GM12874 (cell line): ENCODE data around the gene RAD51B.

Experiments used
- TF ChIP-seq, protein P1 (sequence below): IDR thresholded peaks from 2 replicates; pipeline ENCODE4 v1.5.1; 2011; ENCODE audit warnings: low read depth, mild to moderate bottlenecking, control low read depth, low read length, moderate library complexity; ENCODE audit not compliant: insufficient read depth

Gene RAD51B

GRCh38 chr14:68111853-68112270 is 292.3 kb downstream of the RAD51B start:
- TF ChIP-seq, protein P1, sequence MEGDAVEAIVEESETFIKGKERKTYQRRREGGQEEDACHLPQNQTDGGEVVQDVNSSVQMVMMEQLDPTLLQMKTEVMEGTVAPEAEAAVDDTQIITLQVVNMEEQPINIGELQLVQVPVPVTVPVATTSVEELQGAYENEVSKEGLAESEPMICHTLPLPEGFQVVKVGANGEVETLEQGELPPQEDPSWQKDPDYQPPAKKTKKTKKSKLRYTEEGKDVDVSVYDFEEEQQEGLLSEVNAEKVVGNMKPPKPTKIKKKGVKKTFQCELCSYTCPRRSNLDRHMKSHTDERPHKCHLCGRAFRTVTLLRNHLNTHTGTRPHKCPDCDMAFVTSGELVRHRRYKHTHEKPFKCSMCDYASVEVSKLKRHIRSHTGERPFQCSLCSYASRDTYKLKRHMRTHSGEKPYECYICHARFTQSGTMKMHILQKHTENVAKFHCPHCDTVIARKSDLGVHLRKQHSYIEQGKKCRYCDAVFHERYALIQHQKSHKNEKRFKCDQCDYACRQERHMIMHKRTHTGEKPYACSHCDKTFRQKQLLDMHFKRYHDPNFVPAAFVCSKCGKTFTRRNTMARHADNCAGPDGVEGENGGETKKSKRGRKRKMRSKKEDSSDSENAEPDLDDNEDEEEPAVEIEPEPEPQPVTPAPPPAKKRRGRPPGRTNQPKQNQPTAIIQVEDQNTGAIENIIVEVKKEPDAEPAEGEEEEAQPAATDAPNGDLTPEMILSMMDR: no peak

DNA sequence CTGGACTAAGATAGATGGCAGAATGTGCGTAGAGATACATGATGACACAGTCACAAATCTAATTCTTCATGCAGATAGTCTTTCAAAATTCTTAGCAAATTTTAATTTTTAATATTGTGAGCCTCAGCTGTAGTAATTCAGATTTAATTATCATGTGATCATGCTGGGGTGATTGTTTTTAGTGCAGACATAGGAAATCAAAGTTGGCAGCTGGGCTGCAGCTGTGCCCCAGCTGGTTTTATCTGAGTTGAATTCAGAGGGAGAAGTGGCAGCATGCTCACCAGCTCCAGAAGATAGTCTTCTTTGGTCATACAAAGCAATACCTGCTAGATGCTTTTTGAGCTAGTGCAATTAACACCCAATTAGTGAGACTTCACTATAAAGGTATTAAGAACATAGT is 292.9 kb downstream of the RAD51B start:
- TF ChIP-seq, protein P1: no peak

- TF ChIP-seq, protein P1: no peak
These were observed 293.9 kb downstream of the RAD51B start for GRCh38 chr14:68113343-68113930.

DNA sequence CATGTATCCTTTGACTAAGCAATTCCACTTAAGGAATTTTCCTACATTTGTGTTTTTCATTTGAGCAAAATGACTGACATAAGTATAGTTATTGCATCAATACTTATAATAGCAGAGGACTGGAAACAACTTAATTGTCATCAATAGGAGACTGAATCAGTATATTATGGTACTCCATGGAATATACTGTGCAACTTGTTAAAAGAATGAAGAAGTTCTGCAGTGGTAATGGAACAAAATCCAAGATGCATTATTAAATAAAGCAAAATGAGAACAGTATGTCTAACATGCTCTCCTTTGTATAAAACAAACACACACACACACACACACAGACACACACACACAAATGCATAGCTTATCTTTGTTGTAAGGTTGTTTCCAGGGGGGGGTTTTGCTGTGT is 303.1 kb downstream of the RAD51B start:
- TF ChIP-seq, protein P1: no peak

GRCh38 chr14:68124050-68124449 is 304.5 kb downstream of the RAD51B start:
- TF ChIP-seq, protein P1: no peak

GRCh38 chr14:68124979-68125731 is 305.6 kb downstream of the RAD51B start:
- TF ChIP-seq, protein P1: no peak

- TF ChIP-seq, protein P1: no peak
These were observed 307.6 kb downstream of the RAD51B start for GRCh38 chr14:68127166-68127565.
